Measurements from ENCODE around the gene ACAP2.

Gene ACAP2

DNA sequence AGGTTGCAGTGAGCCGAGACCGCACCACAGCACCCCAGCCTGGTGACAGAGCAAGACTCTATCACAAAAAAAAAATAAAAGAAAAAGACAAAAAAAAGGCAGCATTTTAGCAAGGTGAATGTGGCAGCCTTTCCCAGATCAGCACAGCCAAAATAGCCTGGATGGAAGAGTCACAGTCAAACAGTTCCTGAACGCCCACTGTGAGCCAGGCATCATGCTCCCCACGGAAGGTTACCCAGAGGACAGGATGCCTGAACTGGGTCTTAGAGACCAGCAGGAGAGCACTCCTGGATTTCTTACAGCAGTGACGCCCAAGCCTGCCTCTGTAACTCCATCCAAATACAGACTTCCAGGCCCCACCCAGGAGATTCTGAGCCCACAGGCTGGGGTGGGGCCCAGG, 176.4 kb downstream of the ACAP2 start:
- no peak for TF ChIP-seq JUND (IDR thresholded peaks at IDR 0.05; ENCODE audit: low read depth)
- DNase-seq (ENCODE audit: low read depth in 1 of 2, low spot score in 1 of 2) = no peak
- in situ Hi-C loops (cut with HindIII; ENCODE audit: low pct_unique_long_range_greater_than_20kb, low sequenced_read_pairs) = no loop called here

DNA sequence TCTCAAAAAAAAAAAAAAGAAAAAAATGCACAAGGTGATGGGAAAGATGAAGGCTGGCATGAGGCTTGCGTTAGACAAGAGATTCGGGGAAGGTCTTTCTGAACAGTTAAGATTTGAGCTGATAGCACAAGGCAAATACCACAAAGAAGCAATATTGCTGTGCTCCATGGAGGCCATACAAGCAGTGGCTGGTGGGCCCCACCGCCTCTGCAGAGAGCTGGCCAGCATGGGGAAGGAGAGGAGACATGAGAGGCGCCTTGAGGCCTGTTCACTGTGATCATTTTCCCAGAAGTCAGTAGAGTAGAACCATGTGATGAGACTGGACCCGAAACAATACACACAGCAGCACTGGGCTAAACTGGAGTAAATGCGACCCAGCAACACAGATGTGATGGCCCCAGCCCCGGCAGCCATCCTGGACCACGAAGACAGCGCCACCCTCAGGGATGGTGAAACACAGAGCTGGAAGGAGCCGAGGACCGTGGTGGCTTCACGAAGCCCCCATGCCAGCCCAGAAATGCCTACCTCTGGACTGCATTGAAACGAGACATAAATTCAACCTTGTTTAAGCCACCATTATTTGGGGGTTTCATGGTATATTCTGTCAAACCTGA, 177.3 kb downstream of the ACAP2 start:
- TF ChIP-seq JUND (IDR thresholded peaks at IDR 0.05; ENCODE audit: low read depth) = no peak
- DNase-seq (ENCODE audit: low read depth in 1 of 2, low spot score in 1 of 2) = no peak
- in situ Hi-C loops (cut with HindIII; ENCODE audit: low pct_unique_long_range_greater_than_20kb, low sequenced_read_pairs) = no loop called here

DNA sequence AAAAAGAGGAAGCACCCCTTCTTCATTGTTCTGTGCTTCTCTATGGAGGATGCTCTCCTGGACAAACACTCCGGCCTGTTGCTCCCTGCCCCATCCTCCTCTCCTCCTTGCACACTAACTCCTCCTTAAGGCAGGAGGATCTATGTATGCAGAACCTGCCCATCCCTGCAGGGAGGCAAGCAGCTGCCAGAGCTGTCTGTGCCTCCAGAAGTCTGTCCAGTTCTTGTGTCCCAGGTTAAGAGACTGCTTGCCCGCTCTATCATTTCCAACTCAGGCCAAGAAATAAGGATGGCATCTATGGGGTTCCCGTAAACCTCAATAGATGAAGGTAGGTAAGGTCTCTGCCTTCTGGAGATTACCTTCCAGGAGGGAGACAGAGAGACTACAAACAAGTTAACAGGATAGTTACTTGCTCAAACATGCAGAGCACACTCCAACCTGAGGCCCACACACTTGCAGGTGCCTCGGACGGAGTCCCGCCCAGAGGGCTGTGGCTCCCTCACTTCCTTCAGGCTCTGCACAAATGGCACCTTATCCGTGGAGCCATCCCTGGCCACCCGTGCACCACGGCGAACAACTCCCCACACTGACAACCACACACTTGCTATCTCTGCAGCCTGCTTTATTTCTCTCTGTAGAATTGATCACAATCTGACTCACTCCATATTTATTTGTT, 178.8 kb downstream of the ACAP2 start:
- in situ Hi-C loops (cut with HindIII; ENCODE audit: low pct_unique_long_range_greater_than_20kb, low sequenced_read_pairs) = no loop called here
- DNase-seq (ENCODE audit: low read depth in 1 of 2, low spot score in 1 of 2) = no peak
- TF ChIP-seq JUND (IDR thresholded peaks at IDR 0.05; ENCODE audit: low read depth) = no peak

DNA sequence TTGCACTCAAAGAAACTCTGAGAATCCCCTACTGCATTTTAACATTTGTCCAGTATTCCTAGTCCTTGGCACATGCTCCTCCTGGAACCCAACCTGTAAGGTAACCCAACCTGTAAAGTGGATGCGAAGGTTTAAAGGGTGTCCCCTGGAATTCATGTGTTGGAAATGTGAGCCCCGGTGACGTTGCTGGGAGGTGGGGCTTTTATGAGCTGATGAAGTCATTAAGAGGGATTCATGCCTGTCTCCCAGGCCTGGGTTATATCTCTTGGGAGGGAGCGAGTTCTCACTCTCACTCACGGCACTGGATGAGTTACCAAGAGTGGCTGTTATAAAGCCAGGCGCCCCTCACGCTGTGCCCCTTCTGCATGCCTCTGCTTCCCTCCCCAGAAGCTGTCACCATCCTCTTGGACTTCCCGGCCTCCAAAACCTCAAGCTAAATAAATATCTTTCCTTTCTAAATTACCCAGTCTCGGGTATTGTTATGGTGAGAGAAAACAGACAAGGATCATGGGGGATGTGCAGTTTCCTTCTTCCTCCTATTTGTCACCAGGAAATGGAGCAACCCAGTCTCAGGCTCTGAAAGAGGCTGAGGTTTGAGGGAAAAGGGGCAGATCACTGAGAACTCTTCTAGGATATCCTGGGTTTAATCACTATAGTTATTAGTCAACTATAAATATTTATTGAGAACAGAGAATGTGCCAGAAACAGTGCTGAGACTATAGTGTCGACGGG, 179.5 kb downstream of the ACAP2 start:
- in situ Hi-C loops (cut with HindIII; ENCODE audit: low pct_unique_long_range_greater_than_20kb, low sequenced_read_pairs) = no loop called here
- DNase-seq (ENCODE audit: low read depth in 1 of 2, low spot score in 1 of 2) = no peak
- no peak for TF ChIP-seq JUND (IDR thresholded peaks at IDR 0.05; ENCODE audit: low read depth)

DNA sequence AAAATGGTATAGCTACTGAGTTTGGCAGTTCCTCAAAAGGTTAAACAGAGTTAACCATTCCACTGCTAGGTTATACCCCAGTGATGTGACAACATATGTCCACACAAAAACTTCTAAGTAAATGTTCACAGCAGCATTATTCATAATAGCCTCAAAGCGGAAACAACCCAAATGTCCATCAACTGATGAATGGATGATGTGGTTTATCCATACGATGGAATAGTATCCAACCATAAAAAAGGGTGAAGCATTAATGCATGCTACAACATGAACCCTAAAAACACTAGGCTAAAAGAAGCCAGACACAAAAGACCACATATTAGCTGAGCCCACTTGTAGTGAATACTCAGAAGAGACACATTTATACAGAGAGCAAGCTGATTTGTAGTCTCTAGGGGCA, 180.9 kb downstream of the ACAP2 start:
- DNase-seq (ENCODE audit: low read depth in 1 of 2, low spot score in 1 of 2) = no peak
- in situ Hi-C loops (cut with HindIII; ENCODE audit: low pct_unique_long_range_greater_than_20kb, low sequenced_read_pairs) = no loop called here
- no peak for TF ChIP-seq JUND (IDR thresholded peaks at IDR 0.05; ENCODE audit: low read depth)

DNA sequence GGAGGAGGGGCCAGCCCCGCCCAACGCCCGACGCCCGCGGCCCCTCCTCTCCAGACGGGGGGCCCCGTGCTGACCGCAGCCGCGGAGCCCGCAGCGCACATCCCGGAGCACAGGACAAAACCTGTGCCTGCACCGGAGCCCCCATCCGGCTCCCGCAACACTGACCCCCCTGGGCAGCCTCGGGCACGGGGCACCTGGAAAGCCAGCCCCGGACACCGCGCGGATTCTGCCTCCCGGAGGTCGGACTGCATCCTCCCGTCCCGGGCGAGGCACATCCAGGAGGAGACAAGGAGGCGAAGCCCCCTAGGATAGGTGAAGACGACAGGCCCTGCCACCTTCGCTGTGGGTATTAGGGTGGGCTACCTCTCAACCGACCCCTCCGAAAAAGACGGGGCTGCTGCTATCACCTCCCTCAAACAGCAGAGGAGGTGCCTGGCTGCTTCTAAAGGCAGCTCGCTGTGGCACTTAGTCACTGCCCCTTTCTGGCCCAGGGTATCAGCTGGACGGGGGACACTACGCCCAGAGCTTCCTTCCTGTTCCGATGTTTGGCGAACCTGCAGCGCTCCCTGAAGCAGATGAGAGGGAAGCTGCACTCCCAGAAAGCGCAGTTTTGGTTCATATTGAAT, 182.4 kb downstream of the ACAP2 start:
- in situ Hi-C loops (cut with HindIII; ENCODE audit: low pct_unique_long_range_greater_than_20kb, low sequenced_read_pairs) = no loop called here
- TF ChIP-seq JUND (IDR thresholded peaks at IDR 0.05; ENCODE audit: low read depth) = no peak
- no peak for DNase-seq (ENCODE audit: low read depth in 1 of 2, low spot score in 1 of 2)

DNA sequence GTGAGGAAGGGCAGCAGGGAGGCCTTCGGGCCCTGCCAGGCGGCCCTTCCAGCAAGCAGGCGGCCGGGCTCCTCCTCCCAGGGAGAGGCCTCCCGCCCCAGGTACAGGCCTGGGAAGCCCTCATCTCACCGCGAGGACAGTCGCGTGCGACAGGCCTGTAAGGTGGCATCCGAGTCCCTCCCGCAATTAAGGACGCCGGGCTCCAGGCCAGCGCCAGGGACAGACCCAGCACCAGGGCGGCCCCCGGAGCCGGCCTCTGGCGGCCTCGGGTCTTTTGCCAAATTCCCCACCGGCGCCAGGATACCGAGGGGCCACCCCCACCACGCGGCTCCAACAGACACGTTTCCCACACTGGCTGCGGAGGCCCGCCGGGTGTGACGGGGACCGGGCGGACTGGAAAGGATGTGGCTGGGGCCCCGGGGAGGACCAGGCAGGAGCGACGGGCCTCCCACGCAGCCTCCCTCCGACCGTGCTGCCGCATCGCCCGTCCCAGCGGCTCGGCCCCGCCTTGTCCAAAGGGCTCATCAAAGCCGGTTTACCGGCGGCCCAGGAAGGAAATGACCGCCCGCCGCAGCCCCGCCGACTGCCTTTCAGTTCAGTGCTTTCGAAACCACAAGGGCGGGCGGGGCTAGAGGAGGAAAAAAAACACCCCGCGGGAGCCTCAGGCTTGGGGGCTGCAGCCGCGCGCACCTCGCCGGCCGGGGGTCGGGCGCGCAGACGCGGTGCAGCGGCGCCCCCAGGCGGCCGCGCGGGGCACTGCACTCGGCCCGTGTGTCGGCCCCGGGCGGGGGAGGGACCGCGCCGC, 183.1 kb downstream of the ACAP2 start:
- peak; percentile 81 to 99 for DNase-seq (ENCODE audit: low read depth in 1 of 2, low spot score in 1 of 2)
- in situ Hi-C loops (cut with HindIII; ENCODE audit: low pct_unique_long_range_greater_than_20kb, low sequenced_read_pairs) = no loop called here
- no peak for TF ChIP-seq JUND (IDR thresholded peaks at IDR 0.05; ENCODE audit: low read depth)

DNA sequence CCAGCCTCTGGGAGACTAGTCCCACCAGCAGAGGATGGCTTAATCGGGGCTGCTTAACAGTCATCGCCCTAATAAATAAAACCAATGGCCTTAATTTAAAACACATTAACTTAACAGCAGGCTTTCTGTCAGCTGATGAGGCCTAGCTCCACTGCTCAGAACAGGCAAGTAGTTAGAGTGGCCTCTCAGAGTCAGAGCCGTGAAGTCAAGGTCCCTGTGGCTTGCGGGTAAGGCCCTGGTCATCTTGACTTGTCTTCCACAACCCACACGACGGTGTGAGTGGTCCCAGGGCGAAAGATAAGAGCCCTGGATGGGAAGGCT, 183.7 kb downstream of the ACAP2 start:
- TF ChIP-seq JUND (IDR thresholded peaks at IDR 0.05; ENCODE audit: low read depth) = no peak
- in situ Hi-C loops (cut with HindIII; ENCODE audit: low pct_unique_long_range_greater_than_20kb, low sequenced_read_pairs) = no loop called here
- no peak for DNase-seq (ENCODE audit: low read depth in 1 of 2, low spot score in 1 of 2)

DNA sequence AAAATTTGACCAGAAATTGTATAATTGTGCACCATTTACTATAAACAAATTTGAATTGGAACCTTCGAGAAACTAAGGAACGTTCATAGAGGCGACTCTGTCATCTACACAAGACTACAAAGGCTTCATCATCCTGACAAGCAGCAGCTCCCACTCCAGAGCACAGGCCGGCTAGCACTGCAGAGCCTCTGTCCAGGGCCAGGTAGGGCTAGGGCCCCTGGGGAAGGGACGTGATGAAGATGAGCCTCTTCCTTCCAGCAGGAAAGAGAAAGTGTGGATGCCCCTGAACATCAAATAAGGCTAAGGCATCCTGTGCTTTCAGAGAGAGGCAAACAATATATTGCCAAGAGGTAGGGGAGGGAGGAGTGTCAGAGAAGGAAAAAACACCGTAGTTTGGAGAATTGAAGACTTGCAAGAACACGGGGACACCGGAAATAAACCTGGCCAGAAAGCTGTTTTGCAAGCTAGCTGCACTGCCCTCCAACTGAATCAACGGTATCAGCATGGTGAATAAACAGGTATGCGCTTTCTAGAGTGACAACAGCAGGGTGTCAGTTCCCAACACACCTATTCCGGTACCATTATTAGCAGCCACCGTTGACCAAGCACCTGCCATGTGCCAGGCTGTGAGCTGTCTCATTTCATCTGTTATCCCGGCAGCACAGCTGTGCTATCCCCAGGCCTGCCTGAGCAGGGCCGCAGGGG, 184.2 kb downstream of the ACAP2 start:
- DNase-seq (ENCODE audit: low read depth in 1 of 2, low spot score in 1 of 2) = no peak
- in situ Hi-C loops (cut with HindIII; ENCODE audit: low pct_unique_long_range_greater_than_20kb, low sequenced_read_pairs) = no loop called here
- TF ChIP-seq JUND (IDR thresholded peaks at IDR 0.05; ENCODE audit: low read depth) = no peak

DNA sequence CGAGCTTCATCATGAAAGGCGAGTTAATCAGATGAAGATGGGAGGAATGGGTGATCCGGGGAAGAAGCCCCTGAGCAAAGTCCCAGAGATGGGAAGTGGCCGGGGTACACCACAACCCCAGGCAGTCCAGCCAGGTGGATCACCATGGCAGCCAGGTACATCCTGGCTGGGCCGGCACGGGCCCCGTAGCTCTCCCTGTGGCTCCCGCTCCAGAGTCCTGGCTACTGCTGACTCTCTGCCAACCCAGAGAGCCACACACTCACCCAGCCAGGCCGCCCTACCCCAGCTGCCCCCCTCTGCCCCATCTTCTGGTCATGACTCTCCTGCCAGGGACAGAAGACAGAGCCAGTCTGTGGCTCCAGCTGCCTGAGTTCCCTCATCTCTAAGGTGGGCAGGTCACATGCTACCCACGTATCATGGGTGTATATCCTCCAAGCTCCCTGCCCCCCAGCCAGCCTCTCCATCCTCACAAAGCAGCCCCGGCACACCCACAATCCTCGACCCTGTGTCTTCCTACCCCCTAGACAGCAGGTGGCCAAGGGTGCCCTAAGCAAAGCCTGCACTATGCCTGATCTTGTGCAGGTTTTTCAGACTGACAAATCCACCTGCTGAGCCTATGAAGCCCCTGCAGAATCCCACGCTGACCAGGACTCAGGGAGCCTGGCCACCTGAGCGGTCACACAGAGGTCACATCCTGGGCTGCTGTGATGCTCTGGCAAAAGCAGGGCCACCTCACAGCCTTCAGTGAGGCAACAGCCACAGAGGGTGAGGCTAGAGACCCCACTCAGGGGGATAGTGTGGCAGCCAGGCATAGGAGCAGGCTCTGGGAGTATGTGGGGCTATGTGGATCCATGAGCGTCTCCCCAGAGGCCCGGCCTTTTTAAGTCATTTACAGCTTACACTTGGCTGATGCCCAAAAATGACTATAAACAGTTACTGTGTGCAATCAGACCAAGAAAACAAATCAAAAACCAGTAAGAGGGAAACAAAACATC, 185.1 kb downstream of the ACAP2 start:
- in situ Hi-C loops (cut with HindIII; ENCODE audit: low pct_unique_long_range_greater_than_20kb, low sequenced_read_pairs) = no loop called here
- TF ChIP-seq JUND (IDR thresholded peaks at IDR 0.05; ENCODE audit: low read depth) = no peak
- no peak for DNase-seq (ENCODE audit: low read depth in 1 of 2, low spot score in 1 of 2)

Data from T47D (cell line).